PC-3 (cell line): ENCODE measurements around the gene CXorf58. TPM values are rescaled to one million over a fixed set of nuclear protein-coding genes. Genes with fewer than 3 reads are reported as not detected.

ENCODE experiments used
- ATAC-seq: fragments of 200-7000 bp; cut with Tn5 transposase; 2 replicates; pipeline ENCODE4 v1.9.1; 2020; ENCODE audit warnings: mild to moderate bottlenecking, moderate library complexity
- BruUV-seq: library from RNA; stranded (reverse); fragments of 400-500 nt; replicated peaks from 2 replicates; lab custom pipeline; 2021; lab: Mats Ljungman, UMichigan
- CTCF ChIA-PET: fragments of 300-600 bp; sonication (Branson Sonifier 250); formaldehyde crosslinking; loops from one replicate; lab custom pipeline; 2022; ENCODE audit warnings: antibody characterized with exemption; lab: Charles Lee
- POLR2A ChIA-PET: fragments of 300-600 bp; sonication (Branson Sonifier 250); formaldehyde crosslinking; loops from one replicate; lab custom pipeline; 2022; ENCODE audit warnings: antibody characterized with exemption; ENCODE audit not compliant: unreplicated experiment; lab: Charles Lee
- DNase-seq: peaks from one replicate; pipeline ENCODE4 v3.0.0-alpha.2; 2015
- H2AFZ ChIP-seq: fragments of 300-600 bp; sonication (generic); 2 replicates; pipeline ENCODE4 v1.6.0; 2016; ENCODE audit warnings: antibody characterized with exemption, low read length
- H3F3A ChIP-seq: fragments of 300-600 bp; sonication (generic); one replicate; pipeline ENCODE4 v1.6.0; 2017; ENCODE audit warnings: antibody characterized with exemption, low read length, control low read depth, mild to moderate bottlenecking; ENCODE audit not compliant: unreplicated experiment
- H3K27ac ChIP-seq: fragments of 300-600 bp; sonication (generic); 2 replicates; pipeline ENCODE4 v1.5.1; 2016; ENCODE audit warnings: mild to moderate bottlenecking, low read length
- H3K27me3 ChIP-seq: fragments of 300-600 bp; sonication (generic); 2 replicates; pipeline ENCODE4 v1.6.1; 2016; ENCODE audit warnings: low read length, mixed read lengths
- H3K36me3 ChIP-seq: fragments of 300-600 bp; sonication (generic); 2 replicates; pipeline ENCODE4 v1.6.1; 2016; ENCODE audit warnings: low read depth, mixed run types, low read length, mixed read lengths
- H3K4me1 ChIP-seq: fragments of 300-600 bp; sonication (generic); 2 replicates; pipeline ENCODE4 v1.5.1; 2016; ENCODE audit warnings: low read length; ENCODE audit not compliant: insufficient read depth
- H3K4me2 ChIP-seq: fragments of 300-600 bp; sonication (generic); 2 replicates; pipeline ENCODE4 v1.6.0; 2016; ENCODE audit warnings: low read length
- H3K4me3 ChIP-seq: fragments of 300-600 bp; sonication (generic); 2 replicates; pipeline ENCODE4 v1.5.1; 2016; ENCODE audit warnings: mild to moderate bottlenecking, low read length, mixed read lengths
- H3K79me2 ChIP-seq: fragments of 300-600 bp; sonication (generic); 2 replicates; pipeline ENCODE4 v1.6.1; 2017; ENCODE audit warnings: low read length, mixed read lengths
- H3K9ac ChIP-seq: fragments of 300-600 bp; sonication (generic); 2 replicates; pipeline ENCODE4 v1.6.0; 2016; ENCODE audit warnings: mild to moderate bottlenecking, low read length
- H3K9me2 ChIP-seq: fragments of 300-600 bp; sonication (generic); replicated peaks from 2 replicates; pipeline ENCODE4 v1.6.1; 2016; ENCODE audit warnings: mixed run types, low read length, mixed read lengths
- H3K9me3 ChIP-seq: fragments of 300-600 bp; sonication (generic); 2 replicates; pipeline ENCODE4 v1.6.1; 2016; ENCODE audit warnings: low read length, mixed read lengths
- H4K20me1 ChIP-seq: fragments of 300-600 bp; sonication (generic); 2 replicates; pipeline ENCODE4 v1.6.1; 2016; ENCODE audit warnings: low read length, mixed read lengths
- CTCF ChIP-seq: fragments of 300-600 bp; sonication (generic); conservative IDR thresholded peaks from 2 replicates; pipeline ENCODE4 v1.5.1; 2017; ENCODE audit warnings: antibody characterized with exemption, low read depth, mild to moderate bottlenecking, low read length
- EZH2 ChIP-seq: fragments of 300-600 bp; sonication (generic); IDR thresholded peaks from one replicate; pipeline ENCODE4 v1.6.1; 2017; ENCODE audit warnings: antibody characterized with exemption, mild to moderate bottlenecking, low read length; ENCODE audit not compliant: unreplicated experiment
- EZH2phosphoT487 ChIP-seq: fragments of 300-600 bp; sonication (generic); IDR thresholded peaks from 2 replicates; pipeline ENCODE4 v1.6.1; 2018; ENCODE audit warnings: mild to moderate bottlenecking, antibody characterized with exemption, low read length, borderline replicate concordance
- intact Hi-C: fragments of 100-400 bp; cut with micrococcal nuclease; formaldehyde crosslinking; loops from 2 replicates; pipeline ENCODE4 v1.9.0; 2023
- total RNA-seq: library from RNA; depleted of rRNA; stranded (reverse); fragments of >200 nt; gene quantifications from 2 replicates; pipeline ENCODE4 v1.2.3, GENCODE V29; 2014

Gene CXorf58
- total RNA-seq, 1 experiment from 2014 or later, result not detected

- H3K9me3 ChIP-seq, result no peaks in the 10 kb centered on the region
- DNase-seq (no peak), ATAC-seq (no peak)
- no peak overlapping the region for H3K27ac ChIP-seq
- H3K4me1 ChIP-seq, result no peaks in the 10 kb centered on the region
- intact Hi-C loops, result loop anchor here (10.0 kb wide), 1 partner anchor 86 kb away; the partner anchor contains the start of gene KLHL15
- H3F3A ChIP-seq, result no peaks in the 10 kb centered on the region
- H2AFZ ChIP-seq, result no peak overlapping the region
- H3K27me3 ChIP-seq, result 0 out of 2 replicates have a peak, but pooled peaks cover 2% of the 10 kb centered on the region
- no peak overlapping the region for H3K4me2 ChIP-seq
- no peak for TF ChIP-seq EZH2
- TF ChIP-seq CTCF, result no peak
- no peak for TF ChIP-seq EZH2phosphoT487
- H3K36me3 ChIP-seq, result no peaks in the 10 kb centered on the region
- BruUV-seq, result no TSS peak
- H3K9ac ChIP-seq, result no peak overlapping the region
- no peaks in the 10 kb centered on the region for H4K20me1 ChIP-seq
- no peak overlapping the region for H3K4me3 ChIP-seq
- ChIA-PET CTCF (no interaction called here), POLR2A (no interaction called here)
- no peaks in the 10 kb centered on the region for H3K9me2 ChIP-seq
- no peaks in the 10 kb centered on the region for H3K79me2 ChIP-seq
These were observed 31.4 kb downstream of the CXorf58 start for GRCh38 chrX:23939203-23939602.

GRCh38 chrX:23944234-23944633 is 36.4 kb downstream of the CXorf58 start:
- CTCF ChIA-PET, result no interaction called here
- POLR2A ChIA-PET, result no interaction called here

More at GRCh38 chrX:23944234-23944633, 36.4 kb downstream of the CXorf58 start:
- no peaks in the 10 kb centered on the region for H3K79me2 ChIP-seq
- H3K9me2 ChIP-seq, result no peaks in the 10 kb centered on the region
- H4K20me1 ChIP-seq, result no peaks in the 10 kb centered on the region
- BruUV-seq, result no TSS peak
- TF ChIP-seq EZH2phosphoT487 (no peak), CTCF (no peak), EZH2 (no peak)
- no peak overlapping the region for H3K9ac ChIP-seq
- no peaks in the 10 kb centered on the region for H3K9me3 ChIP-seq
- DNase-seq (no peak), ATAC-seq (no peak)
- intact Hi-C loops, result no loop called here
- no peak overlapping the region for H2AFZ ChIP-seq
- no peak overlapping the region for H3K4me2 ChIP-seq
- H3K27me3 ChIP-seq, result peaks cover 12% of the 10 kb centered on the region; the same call in 1 of the 2 replicates
- no peak overlapping the region for H3K4me3 ChIP-seq
- H3K4me1 ChIP-seq, result no peaks in the 10 kb centered on the region
- no peaks in the 10 kb centered on the region for H3F3A ChIP-seq
- H3K27ac ChIP-seq, result no peak overlapping the region
- H3K36me3 ChIP-seq, result no peaks in the 10 kb centered on the region
